Measurements from ENCODE around the gene HDAC9.

DNA sequence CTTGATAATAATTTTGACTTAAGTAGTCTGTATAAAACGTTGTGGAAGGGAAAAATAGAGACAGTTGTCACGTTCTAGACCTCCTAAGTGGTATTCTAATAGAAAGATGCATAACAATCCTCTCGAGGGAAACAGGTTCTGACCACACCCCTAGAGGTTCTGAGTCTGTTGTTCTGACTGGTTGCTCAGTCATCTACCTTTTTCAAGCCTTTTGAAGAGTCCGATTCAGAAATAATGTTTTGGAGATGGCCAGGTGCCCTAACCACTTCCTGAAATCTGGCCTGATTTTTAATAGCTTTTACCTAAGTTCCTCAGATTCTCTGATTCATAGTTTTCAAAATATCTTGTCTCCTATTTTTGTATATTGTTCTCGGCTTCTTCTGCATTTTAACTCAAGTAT is 175.6 kb downstream of the HDAC9 start:
- TF ChIP-seq, protein P1, sequence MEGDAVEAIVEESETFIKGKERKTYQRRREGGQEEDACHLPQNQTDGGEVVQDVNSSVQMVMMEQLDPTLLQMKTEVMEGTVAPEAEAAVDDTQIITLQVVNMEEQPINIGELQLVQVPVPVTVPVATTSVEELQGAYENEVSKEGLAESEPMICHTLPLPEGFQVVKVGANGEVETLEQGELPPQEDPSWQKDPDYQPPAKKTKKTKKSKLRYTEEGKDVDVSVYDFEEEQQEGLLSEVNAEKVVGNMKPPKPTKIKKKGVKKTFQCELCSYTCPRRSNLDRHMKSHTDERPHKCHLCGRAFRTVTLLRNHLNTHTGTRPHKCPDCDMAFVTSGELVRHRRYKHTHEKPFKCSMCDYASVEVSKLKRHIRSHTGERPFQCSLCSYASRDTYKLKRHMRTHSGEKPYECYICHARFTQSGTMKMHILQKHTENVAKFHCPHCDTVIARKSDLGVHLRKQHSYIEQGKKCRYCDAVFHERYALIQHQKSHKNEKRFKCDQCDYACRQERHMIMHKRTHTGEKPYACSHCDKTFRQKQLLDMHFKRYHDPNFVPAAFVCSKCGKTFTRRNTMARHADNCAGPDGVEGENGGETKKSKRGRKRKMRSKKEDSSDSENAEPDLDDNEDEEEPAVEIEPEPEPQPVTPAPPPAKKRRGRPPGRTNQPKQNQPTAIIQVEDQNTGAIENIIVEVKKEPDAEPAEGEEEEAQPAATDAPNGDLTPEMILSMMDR (IDR thresholded peaks at IDR 0.05): no peak
- no peak for TF ChIP-seq POLR2A (IDR thresholded peaks at IDR 0.05)
